ENCODE data around the gene TSPAN9.

GRCh38 chr12:3061059-3061458 is 16.1 kb upstream of the TSPAN9 start:
- TF ChIP-seq POLR2A (IDR thresholded peaks at IDR 0.05; ENCODE audit: low read depth, low read length) (no peak), SUPT20H (IDR thresholded peaks at IDR 0.05; ENCODE audit: borderline replicate concordance, control insufficient read depth, low read depth, low read length) (no peak), ZNF217 (IDR thresholded peaks at IDR 0.05) (no peak), ASH2L (IDR thresholded peaks at IDR 0.05; ENCODE audit: borderline replicate concordance, low read depth) (no peak), USF2 (IDR thresholded peaks at IDR 0.05; ENCODE audit: borderline replicate concordance, low read depth, low read length) (no peak), ZNF274 (IDR thresholded peaks at IDR 0.05; ENCODE audit: insufficient read depth, insufficient read length) (no peak), RAD21 (IDR thresholded peaks at IDR 0.05; ENCODE audit: insufficient read depth, low read depth, low read length) (no peak)
- TF ChIP-seq, protein P1, sequence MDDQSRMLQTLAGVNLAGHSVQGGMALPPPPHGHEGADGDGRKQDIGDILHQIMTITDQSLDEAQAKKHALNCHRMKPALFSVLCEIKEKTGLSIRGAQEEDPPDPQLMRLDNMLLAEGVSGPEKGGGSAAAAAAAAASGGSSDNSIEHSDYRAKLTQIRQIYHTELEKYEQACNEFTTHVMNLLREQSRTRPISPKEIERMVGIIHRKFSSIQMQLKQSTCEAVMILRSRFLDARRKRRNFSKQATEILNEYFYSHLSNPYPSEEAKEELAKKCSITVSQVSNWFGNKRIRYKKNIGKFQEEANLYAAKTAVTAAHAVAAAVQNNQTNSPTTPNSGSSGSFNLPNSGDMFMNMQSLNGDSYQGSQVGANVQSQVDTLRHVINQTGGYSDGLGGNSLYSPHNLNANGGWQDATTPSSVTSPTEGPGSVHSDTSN (IDR thresholded peaks at IDR 0.05; ENCODE audit: insufficient replicate concordance, low read depth, low read length) = no peak
